ENCODE data around the gene RASA2. TPM values are rescaled to one million over a fixed set of nuclear protein-coding genes. Genes with fewer than 3 reads are reported as not detected.

The RASA2 gene
- total and polyA plus RNA-seq, 2 experiments from 2014 or later: 16.6 to 28.6 TPM

GRCh38 chr3:141482245-141482922 lies 4.4 kb upstream of the RASA2 start (continued):
- no peak for TF ChIP-seq CTCF (conservative IDR thresholded peaks at IDR 0.05; ENCODE audit: low read depth in 2 of 2)
- no peak for TF ChIP-seq POLR2AphosphoS5 (IDR thresholded peaks at IDR 0.05; ENCODE audit: low read depth)
- no peak for TF ChIP-seq EZH2 (IDR thresholded peaks at IDR 0.05; ENCODE audit: low read depth, unreplicated experiment)
- no peak for TF ChIP-seq STAT1 (IDR thresholded peaks at IDR 0.05; ENCODE audit: unreplicated experiment)
- no peak for TF ChIP-seq EZH2phosphoT487 (IDR thresholded peaks at IDR 0.05; ENCODE audit: unreplicated experiment)
- TF ChIP-seq ZNF462 (CRISPR knock-in tag; IDR thresholded peaks at IDR 0.05): no peak
- no peak for TF ChIP-seq NANOG (IDR thresholded peaks at IDR 0.05; ENCODE audit: borderline replicate concordance)

All from GM23338 (cell line).